Stimulated activated CD4-positive, alpha-beta T cell treated with anti-CD3 and anti-CD28 coated beads, Interleukin-1b, Interleukin-23, amount 100 ng/mL, for 4 hours (primary cell): Measurements from ENCODE around the gene CACNA1D.

ENCODE experiments used
- DNase-seq, 2 donors: peaks; one replicate each; pipeline ENCODE4 v3.0.0-alpha.2; 2020; ENCODE audit warnings: low read depth in 2 of 2

Gene CACNA1D

DNA sequence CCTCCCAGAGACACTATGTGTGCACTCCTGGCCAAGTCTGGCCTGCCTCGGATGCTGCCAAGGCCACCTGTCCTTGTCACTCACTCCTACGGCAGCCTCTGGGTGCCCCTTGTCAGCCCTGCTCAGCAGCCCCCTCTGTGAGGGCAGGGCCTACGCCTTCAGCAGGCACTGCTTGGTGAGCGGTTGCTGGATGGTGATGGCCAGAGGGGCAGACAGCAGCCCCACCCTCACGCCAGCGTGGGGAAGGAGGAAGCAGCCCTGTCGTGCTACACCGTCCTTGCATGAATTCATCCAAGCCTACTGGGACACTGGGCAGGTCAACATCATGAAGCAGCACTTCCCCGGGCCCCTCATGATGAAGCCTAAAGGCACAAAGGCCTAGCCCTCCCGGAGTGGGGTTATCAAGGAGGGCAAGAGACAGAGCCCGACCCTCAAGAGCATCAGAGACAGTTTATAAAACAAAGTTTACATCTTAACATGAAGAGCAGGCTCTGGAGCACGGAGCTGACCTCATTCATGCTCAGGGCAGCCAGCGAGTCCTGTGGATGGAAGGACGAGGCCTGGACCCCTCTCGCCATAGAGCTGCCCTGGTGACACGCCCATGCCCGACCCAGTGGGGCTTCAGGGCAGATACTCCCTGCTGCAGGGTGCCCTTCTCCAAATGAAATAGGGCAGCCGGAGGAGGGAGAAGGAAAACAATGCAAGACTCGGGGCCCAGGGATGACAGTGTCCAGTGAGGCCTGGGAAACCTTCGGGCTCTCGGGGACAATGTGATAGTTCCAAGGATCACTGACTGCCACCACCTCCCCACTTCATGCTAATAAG is 326.6 kb downstream of the CACNA1D start:
- DNase-seq = no peak

- no peak for DNase-seq
Measured at GRCh38 chr3:53821631-53822121, 327.3 kb downstream of the CACNA1D start.

DNA sequence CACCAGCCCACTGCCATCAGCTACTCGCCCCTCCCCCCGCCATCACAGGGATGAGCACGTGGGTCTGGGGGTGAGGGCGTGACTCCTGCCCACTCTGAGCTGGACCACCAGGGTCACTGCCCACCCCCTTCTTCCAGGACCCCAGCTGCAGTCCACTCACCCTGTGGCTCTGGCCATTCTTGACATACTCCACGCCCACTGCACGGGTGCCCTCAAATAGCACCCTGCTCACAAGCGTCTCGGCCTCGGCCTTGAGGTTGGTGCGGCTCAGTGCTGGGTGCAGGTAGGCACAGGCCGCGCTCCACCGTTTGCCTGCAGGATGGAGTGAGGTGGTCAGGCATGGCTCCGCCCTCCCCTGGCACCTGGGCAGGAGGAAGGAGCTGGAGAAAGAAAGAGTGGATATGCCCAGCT is 327.9 kb downstream of the CACNA1D start:
- no peak for DNase-seq

DNA sequence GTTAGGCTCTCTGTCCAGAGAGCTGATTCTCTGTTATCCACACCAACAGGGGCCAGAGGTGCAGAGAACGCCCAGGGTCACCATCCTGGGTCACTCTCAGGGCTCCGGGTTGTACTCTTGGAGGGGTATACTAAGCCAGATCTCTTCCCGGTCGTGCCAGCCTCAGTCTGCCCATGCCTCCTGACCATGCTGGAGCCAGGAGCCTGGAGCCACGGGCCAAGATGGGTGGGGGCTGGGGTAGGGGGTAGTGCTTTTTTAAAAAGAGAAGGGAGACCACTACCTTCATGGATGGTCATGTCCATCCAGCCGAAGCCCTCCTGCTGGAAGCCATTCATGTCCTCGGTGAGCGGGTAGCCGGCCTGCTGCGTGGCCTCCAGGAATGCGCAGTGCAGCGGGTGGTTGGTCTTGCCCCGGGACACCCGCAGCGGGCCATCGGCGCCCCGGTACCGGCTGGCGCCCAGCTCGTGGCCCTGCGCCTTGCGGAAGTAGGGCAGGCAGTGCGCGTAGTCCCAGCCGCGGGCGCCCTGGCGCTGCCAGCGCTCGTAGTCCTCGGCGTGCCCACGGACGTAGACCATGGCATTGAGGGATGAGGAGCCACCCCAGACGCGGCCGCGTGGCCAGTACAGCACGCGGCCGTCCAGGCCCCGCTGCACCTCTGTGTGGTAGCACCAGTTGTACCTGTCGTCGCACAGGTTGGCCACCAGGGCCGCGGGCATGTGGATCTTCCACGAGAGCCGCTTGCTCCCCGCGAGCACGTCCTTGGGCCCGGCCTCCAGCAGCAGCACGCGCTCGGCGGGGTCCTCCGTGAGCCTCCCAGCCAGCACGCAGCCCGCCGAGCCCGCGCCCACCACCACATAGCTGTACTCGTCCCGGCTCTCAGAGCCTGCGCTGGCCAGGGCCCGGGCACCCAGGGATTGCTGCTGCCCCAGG is 328.9 kb downstream of the CACNA1D start:
- no peak for DNase-seq

- no peak for DNase-seq
Measured at GRCh38 chr3:53823956-53824657, 329.7 kb downstream of the CACNA1D start.

- no peak for DNase-seq
Measured at GRCh38 chr3:53824795-53825194, 330.4 kb downstream of the CACNA1D start.

DNA sequence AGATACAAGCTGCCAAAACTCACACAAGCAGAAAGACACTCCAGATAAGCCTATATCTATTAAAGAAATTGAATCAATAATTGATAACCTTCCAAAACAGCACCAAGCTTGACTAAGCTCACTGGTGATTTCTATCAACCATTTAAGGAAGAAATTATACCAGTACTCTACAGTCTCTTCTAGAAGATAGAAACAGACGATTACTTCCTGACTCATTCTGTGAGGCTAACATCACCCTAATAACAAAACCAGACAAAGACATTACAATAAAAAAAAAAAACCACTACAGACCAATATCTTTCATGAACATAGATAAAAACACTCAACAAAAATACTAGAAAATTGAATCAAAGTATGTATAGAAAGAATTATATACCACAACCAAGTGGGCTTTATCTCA is 331.6 kb downstream of the CACNA1D start:
- DNase-seq = no peak

- DNase-seq = no peak
Measured at GRCh38 chr3:53828581-53828980, 334.2 kb downstream of the CACNA1D start.

DNA sequence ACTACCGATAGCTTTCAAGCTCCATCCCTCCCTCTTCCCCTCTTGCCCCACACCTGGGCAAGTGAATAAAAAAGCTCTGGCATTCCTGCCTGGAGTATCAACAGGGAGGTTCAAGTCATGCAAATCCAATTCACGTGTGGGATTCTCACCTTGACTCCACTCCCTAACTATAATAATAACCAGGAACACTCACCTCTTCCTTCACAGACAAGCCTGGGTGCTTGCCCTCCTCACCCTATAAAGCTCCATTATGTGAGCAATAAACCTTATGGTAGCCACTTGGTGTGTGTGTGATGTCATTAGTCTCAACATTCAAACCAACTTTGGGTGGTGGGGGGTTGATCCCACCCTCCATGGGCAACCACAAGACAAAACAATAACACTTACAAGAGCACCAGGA is 335.2 kb downstream of the CACNA1D start:
- no peak for DNase-seq

- no peak for DNase-seq
Measured at GRCh38 chr3:53830944-53831343, 336.5 kb downstream of the CACNA1D start.

DNA sequence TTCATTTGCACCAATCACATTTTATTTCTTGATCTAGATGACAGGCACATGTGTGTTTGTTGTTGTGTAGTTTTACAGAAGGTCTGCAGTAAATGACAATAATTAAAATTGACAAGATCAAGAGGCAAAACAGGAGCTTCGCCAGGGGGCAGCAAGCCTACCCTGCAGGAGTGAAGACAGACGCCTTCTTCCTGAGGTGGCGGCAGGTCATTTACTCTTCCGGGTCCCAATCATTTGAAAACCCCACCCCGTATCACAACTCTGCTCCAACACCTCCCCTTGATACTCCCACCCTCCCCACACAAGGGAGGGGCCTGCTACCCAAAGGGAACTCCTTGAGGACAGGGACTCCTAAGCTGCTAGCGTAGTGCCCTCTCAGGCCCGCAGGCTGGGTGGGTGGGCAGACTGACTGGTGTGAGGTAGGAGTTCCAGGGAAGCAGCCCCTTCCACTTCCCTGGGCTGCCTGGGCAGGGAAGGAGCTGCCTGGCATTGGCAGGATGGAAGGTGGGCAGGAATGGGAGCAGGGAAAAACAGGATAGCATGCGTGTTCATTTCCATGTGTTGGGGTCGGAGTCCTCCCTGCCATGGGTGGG is 338.7 kb downstream of the CACNA1D start:
- no peak for DNase-seq

- DNase-seq = no peak
Measured at GRCh38 chr3:53833700-53834099, 339.3 kb downstream of the CACNA1D start.

- no peak for DNase-seq
Measured at GRCh38 chr3:53834429-53835095, 340.2 kb downstream of the CACNA1D start.

- no peak for DNase-seq
Measured at GRCh38 chr3:53835257-53835656, 340.8 kb downstream of the CACNA1D start.

- no peak for DNase-seq
Measured at GRCh38 chr3:53836084-53836872, 341.9 kb downstream of the CACNA1D start.

- no peak for DNase-seq
Measured at GRCh38 chr3:53837331-53837730, 342.9 kb downstream of the CACNA1D start.

DNA sequence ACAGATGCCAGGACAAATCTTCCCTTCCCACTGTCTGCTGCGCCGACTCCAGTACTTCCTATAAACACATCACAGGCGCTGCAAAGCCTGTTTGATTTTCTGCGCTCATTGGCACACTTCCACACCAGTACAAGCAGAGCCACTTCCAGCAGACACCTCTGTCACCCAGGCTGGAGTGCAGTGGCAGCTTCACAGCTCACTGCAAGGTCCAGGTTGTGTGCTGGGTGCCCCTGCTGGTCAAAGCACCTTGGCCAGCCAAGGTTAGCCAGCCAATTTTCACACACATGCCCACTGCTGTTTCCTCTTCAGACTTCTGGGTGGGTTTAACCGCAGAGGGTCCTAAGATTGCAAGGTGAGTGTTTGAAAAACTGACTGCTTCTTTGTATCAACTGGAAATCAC is 346.9 kb downstream of the CACNA1D start:
- no peak for DNase-seq

DNA sequence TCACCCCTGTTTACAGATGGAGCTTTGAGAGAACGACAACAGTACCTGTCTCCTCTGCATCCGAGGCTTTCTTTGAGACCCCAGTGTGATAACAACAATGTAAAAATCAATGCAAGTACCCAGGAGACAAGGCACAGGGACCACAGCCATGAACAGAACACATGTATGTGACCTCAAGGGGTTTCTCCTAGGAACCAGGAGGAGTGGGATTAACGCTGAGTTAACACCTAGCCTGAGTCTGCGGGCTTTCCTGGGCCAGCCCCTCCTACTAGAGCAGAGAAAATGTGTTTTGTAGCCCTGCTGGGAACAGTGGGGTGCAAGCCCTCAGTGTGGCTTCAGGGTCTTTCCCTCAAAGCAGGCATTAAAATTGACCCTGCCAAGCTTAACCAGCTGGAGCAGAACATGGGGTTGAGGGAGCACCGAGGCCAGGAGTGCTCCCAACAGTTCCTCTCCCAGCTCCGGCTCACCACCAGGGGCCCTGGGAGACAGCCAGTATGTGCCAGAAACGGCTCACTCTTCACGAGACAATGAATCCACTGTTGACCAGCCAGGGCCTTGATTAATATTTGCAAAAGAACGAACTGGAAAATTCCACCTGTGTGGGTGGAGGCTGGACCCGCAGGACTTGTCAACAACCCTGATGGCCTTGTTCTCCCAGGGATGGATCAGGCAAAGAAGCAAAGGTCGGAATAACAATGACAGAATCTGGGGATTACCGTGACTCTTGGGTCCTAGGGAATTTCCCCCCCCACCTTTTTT is 348.2 kb downstream of the CACNA1D start:
- DNase-seq = no peak
